GM12891 (cell line): Measurements from ENCODE around the gene ARHGEF39. TPM values are rescaled to one million over a fixed set of nuclear protein-coding genes. Genes with fewer than 3 reads are reported as not detected.

Source experiments
- DNase-seq: peaks from one replicate; pipeline ENCODE4 v3.0.0; 2011; ENCODE audit warnings: low spot score; ENCODE audit not compliant: insufficient read length
- FAIRE-seq: peaks from 2 replicates; lab custom pipeline; 2011; peaks lifted over from hg19 to GRCh38; lab: Jason Lieb, UNC
- PAX5 ChIP-seq: IDR thresholded peaks from 2 replicates; pipeline ENCODE4 v1.6.1; 2011; ENCODE audit warnings: low read length, moderate library complexity, mild to moderate bottlenecking; ENCODE audit not compliant: insufficient read depth, severe bottlenecking
- POLR2A ChIP-seq: IDR thresholded peaks from 2 replicates; pipeline ENCODE4 v1.6.1; 2011; ENCODE audit warnings: low read depth, low read length, control low read depth
- POLR2AphosphoS5 ChIP-seq: IDR thresholded peaks from 2 replicates; pipeline ENCODE4 v1.6.1; 2011; ENCODE audit warnings: low read depth, low read length, control low read depth
- POU2F2 ChIP-seq: IDR thresholded peaks from 2 replicates; pipeline ENCODE4 v1.6.1; 2011; ENCODE audit warnings: low read depth, mild to moderate bottlenecking, control low read depth, low read length, moderate library complexity
- SPI1 ChIP-seq: IDR thresholded peaks from 2 replicates; pipeline ENCODE4 v1.6.1; 2011; ENCODE audit warnings: low read depth, low read length, control low read depth
- TAF1 ChIP-seq: IDR thresholded peaks from 2 replicates; pipeline ENCODE4 v1.6.1; 2011; ENCODE audit warnings: low read depth, low read length, control low read depth
- polyA plus RNA-seq: library from polyadenylated mRNA; unstranded; fragments of >200 nt; gene quantifications from one replicate; pipeline ENCODE4 v1.2.1, GENCODE V29; 2012; ENCODE audit warnings: low read depth, missing spikeins, inconsistent platforms; ENCODE audit not compliant: missing spikeins

The ARHGEF39 gene, protein sequence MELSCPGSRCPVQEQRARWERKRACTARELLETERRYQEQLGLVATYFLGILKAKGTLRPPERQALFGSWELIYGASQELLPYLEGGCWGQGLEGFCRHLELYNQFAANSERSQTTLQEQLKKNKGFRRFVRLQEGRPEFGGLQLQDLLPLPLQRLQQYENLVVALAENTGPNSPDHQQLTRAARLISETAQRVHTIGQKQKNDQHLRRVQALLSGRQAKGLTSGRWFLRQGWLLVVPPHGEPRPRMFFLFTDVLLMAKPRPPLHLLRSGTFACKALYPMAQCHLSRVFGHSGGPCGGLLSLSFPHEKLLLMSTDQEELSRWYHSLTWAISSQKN
- 7.9 TPM for polyA plus RNA-seq

DNA sequence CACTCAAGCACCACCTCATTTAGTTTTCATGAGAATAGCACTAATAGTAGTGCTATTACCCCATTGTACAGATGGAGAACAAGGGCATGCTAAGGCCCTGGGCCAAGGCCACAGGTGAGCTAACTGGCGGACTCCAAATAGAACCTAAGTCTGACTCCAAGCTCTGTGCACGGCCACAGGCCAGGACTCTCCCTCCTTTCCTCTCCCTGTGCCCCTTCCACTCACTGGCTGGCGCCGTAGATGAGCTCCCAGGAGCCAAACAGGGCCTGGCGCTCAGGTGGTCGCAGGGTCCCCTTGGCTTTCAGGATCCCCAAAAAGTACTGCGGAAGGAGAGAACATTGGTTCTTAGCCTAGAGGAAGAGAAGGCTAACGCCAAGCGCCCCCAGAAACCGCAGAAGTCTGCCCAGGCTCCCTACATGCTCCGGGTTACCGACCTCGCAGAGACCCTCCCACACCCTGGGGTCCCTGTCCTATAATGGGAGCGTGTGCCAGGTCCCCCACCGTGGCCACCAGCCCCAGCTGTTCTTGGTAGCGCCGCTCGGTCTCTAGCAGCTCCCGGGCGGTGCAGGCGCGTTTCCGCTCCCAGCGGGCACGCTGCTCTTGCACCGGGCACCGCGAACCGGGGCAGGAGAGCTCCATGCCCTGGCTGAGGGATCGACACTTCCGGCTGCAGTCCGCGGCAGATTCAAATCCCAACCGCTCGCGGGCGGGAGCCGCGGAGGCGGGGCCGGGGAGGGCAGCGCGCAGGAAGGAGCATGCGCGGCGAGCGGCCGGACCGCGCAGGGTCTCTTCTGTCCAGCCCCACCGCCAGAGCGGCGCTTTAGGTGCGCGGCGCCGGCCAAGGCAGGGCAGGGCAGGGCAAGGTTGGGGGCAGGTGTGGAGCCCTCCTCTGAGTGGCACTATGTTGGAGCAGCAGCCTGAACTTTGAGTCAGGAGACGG is at the start of gene ARHGEF39:
Gene ARHGEF39 (minus strand): TSS at position 665 of the 940 bp plus-strand sequence. CDS start 26 bp downstream, at position 639.
- no peak for TF ChIP-seq SPI1
- TF ChIP-seq POU2F2, result no peak
- no peak for TF ChIP-seq TAF1
- TF ChIP-seq POLR2AphosphoS5, result peak; percentile 26; the same call in 1 of the 2 replicates
- TF ChIP-seq PAX5, result no peak

DNA sequence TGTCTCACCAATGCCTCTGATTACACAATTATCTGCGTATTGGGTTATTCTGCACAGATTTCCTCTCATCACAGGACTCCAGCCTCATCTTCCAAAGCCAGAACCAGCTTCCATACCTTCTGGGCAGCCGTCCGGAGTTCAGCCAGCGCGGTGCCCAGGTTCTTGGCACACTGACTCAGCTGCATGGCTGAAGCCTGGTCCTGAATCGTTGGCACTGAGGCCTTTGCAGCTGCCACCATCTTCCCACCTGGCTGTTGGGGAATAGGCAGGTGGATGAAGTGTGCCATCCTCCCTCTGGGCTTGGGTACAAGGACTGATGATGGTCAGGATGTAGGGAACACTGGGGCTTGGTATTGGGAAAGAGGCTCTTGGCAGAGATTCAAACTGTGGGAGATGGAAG is 49.1 kb upstream of the ARHGEF39 start:
- DNase-seq, result no peak
- TF ChIP-seq POLR2A (no peak), POU2F2 (no peak), SPI1 (no peak), POLR2AphosphoS5 (no peak), TAF1 (no peak), PAX5 (no peak)
- no peak for FAIRE-seq

More for the DNA sequence above, at the start of gene ARHGEF39:
- FAIRE-seq (peak; percentile 97), DNase-seq (peak; percentile 89)

DNA sequence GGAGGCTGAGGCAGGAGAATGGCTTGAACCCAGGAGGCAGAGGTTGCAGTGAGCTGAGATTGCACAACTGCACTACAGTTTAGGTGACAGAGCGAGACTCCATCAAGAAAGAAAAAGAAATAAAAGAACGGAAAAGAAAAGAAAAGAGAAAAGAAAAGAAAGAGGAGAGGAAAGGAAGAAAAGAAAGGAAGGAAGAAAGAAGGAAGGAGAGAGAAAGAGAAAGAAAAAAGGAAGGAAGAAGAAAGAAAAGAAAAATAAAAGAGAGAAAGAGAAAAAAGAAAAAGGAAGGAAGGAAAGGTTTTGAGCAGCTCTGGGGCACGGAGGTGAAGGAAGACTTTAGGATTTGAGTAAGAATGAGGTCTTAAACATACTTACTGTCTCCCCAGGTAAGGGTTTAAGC is 48.6 kb upstream of the ARHGEF39 start:
- DNase-seq, result no peak
- TF ChIP-seq POLR2AphosphoS5 (no peak), POU2F2 (no peak), TAF1 (no peak), POLR2A (no peak), SPI1 (no peak), PAX5 (no peak)
- FAIRE-seq, result no peak

DNA sequence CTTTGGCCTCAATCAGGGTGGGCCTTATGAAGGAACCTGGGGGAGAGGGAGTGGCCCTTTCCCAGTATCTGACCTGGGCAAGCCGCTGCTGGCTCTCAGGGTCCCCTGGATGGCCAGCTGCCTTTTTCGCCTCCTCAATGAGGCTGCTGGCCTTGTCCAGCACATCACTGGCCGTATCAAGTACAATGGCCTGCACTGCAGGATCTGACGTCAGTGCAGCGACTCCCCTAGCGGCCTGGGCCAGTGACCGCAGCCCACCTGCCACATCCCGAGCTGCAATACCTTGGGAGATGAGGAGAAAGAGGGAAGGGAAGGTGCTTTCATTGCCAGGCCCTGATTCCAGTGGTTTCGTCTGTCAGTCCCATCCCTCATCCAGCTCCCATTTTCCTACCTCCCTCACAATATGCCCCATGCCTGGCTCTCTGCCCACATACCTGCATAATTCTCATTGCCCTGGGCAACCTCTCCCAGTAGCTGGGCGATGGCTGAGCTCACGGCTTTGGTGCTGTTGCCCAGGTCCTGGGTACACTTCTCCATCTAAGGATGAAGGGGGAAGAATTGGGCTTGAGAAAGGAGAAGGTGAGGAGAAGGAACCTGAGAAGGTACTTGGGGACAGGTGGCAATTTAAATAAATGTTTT is 47.9 kb upstream of the ARHGEF39 start:
- FAIRE-seq (no peak), DNase-seq (no peak)
- TF ChIP-seq PAX5 (no peak), POLR2AphosphoS5 (no peak), POU2F2 (no peak), TAF1 (no peak), SPI1 (no peak), POLR2A (no peak)

DNA sequence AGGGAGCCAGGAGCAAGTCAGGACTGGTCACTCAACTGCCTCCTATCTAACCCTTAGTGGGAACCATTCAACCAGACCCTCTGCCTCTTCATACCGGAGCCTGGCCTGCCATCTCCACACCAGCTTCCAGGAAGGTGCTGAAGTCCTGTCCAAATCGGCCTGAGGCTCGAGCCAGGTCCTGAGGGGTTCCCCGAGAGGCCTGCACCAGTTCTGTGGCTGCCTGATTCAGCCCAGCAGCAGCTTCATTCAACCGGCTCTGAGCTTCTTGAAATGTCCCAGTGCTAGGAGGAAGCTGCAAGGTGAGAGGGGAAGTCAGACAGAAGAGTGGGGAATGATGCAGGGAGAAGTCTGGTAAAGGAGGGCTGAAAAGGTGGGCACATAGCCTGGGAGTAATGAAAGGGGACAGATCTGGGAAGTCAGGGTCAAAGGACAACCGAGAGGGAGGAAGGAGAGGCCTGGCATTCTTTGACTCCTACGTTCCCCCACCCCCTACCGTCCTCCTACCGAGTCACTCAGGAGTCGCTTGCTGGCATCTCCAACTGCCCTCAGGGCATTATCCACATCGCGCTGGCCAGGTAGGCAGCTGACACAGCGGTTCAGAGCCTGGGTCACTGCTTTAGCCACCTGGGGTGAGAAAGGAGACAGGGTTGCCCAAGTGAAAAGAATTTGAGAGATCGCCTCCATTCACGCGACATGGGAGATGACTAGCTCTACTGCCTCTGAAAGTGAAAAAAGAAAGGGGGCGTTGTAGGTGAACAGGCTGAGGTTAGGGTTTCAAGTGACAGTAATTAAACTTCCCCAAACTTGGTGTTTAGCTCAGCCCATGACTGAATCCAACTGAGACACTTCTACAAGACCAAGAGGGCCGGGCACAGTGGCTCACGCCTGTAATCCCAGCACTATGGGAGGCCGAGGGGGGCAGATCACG is 46.8 kb upstream of the ARHGEF39 start:
- DNase-seq (peak; percentile 54), FAIRE-seq (peak; percentile 52)
- TF ChIP-seq PAX5, result no peak
- no peak for TF ChIP-seq TAF1
- no peak for TF ChIP-seq SPI1
- no peak for TF ChIP-seq POU2F2
- TF ChIP-seq POLR2A, result no peak
- TF ChIP-seq POLR2AphosphoS5, result no peak

DNA sequence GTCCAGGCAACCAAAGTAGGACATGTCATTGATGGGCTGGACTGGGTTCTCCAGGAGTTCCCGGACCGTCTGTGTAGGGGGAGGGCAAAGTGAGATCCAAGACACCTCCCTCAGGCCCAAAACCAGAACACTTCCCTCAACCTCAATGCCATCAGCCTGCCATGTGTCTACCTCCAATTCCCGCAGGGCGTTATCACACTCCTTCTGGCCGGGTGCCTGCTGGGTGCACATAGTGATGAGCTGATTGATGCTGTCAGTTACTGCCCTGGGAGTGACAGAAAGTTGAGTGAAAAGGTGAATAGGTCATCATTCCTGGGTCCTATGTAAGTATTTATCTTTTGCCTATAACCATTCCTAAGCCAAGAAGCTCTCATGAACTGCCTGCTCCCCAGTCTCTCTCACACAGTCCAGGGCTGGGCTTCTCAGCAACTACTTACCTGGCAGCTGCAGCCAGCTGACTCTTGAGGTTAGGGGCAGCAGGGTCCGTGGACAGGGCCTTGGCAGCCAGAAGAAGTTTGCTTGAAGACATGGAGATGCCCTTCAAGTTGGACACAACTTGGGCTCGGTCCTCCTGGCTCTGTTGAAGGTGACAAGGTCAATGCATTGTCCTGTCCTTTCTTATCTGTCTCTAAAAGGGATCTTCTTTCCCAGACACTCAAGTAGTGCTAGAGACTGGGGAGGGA is 46.0 kb upstream of the ARHGEF39 start:
- no peak for FAIRE-seq
- no peak for DNase-seq
- TF ChIP-seq POLR2A (no peak), POU2F2 (no peak), TAF1 (no peak), POLR2AphosphoS5 (no peak), SPI1 (no peak), PAX5 (no peak)

DNA sequence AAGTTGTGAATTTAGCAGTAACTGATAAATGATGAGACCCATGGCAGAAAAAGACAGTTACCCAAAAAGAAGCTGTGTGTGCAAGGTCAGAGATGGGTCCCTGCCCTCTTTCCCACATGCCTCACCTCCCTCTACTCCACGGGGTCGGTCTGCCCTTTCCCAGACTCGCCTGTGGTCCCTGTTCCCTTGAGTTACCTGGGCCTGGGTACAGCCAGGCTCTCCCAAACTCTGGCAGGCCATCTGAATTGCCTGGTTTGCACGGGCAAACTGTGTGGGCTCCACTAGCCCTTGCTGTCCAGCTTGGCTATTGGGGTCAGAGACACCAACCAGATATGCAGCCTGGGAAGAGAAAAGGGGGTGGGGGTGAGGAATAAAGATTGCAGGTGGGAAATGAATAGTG is 43.2 kb upstream of the ARHGEF39 start:
- TF ChIP-seq PAX5 (no peak), SPI1 (no peak), POLR2AphosphoS5 (no peak), POU2F2 (no peak), TAF1 (no peak), POLR2A (no peak)
- FAIRE-seq, result no peak

More for the DNA sequence above, 43.2 kb upstream of the ARHGEF39 start:
- no peak for DNase-seq
